K562 treated with DMSO at 1 percent for 12 hours (cell line): ENCODE measurements around the gene POLR2F. TPM values are rescaled to one million over a fixed set of nuclear protein-coding genes. Genes with fewer than 3 reads are reported as not detected.

Experiments used
- total RNA-seq: library from RNA; unstranded; fragments of 300-600 nt; gene quantifications from 2 replicates; pipeline ENCODE4 v1.2.3, GENCODE V29; 2022; ENCODE audit not compliant: insufficient read depth

Gene POLR2F
- 63.4 and 98.9 TPM in 2 replicates for total RNA-seq

DNA sequence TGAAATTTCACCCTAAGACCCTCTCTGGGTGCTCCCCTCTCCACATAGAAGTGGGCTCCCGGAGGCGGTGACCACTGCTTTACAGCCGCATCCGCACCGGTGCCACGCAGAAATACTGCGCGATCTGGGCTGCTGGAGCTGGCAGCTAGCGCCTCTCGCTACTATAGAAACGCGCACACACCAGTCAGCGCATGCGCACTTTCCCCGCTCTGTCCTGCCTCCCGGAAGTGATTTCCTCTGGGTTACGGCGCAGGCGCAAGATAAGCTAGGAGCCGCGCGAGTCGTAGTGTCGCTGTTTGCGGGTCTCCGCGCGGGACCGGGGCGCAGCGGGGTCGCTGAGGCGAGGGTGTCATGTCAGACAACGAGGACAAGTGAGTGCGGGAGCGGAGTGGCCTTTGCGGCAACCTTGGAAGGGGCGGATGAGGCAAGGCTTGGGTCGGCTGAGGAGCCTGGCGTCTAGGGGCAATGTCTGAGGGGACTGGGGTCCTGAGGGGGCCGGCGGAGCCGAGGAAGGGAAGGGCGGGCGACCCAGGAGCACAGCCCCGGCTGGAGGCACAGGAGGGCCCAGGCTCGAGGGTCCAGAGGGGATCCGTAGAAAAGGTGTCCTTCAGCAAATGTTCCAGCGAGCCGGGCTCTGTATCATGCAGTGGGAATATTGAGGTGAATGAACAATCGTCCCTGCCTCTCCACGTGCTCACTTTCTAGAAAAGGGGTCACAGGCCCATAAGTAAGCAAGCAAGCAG is at the start of gene POLR2F, which contains the start of gene C22orf23:
POLR2F (plus strand) TSS at position 263 of the 743 bp plus-strand sequence; CDS start at position 352, 89 bp downstream.
C22orf23 (minus strand) TSS at position 165 of the 743 bp plus-strand sequence. CDS start 452 bp downstream, outside the sequence.

DNA sequence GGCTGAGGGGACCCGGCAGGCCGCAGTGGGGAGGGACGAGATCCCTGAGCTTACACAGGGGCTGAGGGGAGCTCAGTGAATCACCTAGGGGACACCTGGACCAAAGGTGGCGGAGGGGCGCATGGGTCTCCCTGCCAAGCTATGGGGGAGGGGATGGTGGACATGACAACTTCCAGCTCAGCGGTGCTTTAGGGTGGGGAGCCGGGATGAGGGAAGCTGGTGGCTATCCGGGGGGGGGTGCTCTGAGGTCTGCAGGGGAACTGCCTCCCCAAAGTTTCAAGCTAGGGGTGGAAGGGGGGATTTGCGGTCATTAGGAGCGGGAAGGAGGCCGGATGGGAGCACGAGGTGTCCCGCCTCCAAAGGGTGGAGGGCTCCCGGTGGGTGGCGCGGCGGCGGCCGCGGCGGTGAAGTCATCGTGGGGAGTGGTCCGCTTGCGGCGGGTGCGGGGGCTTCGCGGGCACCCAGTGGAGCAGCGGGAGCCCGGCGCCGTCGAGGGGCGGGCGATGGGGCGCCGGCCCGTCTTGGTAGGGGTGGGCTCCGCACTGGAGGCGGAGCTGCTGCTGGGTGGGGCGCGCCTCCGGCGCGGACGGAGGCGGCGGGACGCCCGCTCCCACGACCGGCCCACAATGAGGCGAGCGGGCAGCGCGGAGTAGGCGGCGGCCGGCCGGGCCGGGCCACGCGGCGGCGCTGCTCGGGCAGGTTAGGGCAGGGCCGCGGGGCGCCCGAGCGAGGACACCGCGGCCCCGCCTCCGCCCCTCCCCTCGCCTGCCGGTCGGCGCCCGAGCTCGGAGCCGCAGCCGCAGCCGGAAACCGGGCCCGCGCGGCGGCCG is 47.8 kb upstream of the POLR2F start, which contains the start of gene MICALL1:
MICALL1 (plus strand) TSS at position 764 of the 830 bp plus-strand sequence. CDS start 126 bp downstream, outside the sequence.

DNA sequence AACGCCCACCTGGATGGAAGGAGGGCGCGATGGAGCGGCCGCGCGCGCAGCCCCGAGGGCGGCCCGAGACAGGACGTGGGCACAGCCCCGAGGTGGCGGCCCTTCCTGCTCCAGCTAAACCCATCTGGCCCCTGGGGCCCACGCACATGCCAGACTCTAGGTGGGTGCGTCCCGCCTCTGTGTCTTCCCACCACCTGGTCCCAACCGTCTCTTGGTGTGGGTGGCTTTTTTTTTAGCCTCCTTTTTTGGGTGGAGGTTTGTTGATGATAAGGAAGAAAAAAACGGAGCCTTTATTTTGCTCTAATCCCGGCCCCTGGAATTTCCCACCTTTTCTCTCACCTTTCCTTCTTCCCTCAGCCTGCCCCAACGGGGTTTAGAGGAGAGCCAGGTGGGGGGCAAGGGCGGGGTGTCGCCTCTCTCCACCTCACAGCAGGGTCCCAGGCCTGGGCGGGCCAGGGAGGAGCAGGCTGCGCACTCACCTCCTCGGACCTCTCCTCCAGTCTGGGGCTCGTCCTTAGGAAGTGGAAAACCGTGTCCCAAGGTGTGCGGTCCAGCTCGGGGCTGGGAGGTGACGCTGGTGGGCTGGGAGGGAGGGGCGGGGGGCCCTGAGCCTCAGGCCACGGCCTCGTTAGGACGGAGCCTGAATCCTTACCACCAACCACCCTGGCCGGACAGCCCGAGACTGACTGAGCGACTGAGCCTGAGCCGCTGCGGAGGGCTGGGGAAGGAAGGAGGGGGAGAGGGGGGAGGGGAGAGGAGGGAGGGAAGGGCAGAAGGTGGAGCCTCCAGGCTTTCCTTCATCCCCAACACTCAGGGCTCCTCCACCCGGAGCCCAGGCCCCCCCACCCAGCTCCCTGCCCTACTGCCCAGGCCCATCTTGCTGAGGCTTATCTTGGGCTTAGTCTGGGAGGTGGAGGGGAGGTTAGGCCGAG is 30.6 kb downstream of the POLR2F start, which contains the start of gene SOX10:
SOX10 (minus strand) TSS at position 696 of the 932 bp plus-strand sequence. CDS start 771 bp downstream, outside the sequence.

Other genes with a start within 250 kb of the POLR2F start
- 74.6 and 76.7 TPM in 2 replicates for gene GCAT, start 145.8 kb upstream of the POLR2F start, total RNA-seq
- 2.0 TPM in 1 of 2 replicates, not detected in the other for gene GALR3, start 130.3 kb upstream of the POLR2F start, total RNA-seq
- 39.9 and 55.0 TPM in 2 replicates for gene ANKRD54, start 109.4 kb upstream of the POLR2F start, total RNA-seq
- gene EIF3L, start 104.3 kb upstream of the POLR2F start, total RNA-seq, result 483 and 743 TPM in 2 replicates
- gene MICALL1, start 47.4 kb upstream of the POLR2F start, total RNA-seq, result 16.2 and 26.9 TPM in 2 replicates
- not detected in 2 replicates for gene C22orf23, start 98 bp upstream of the POLR2F start, total RNA-seq
- not detected in 2 replicates for gene SOX10, start 30.9 kb downstream of the POLR2F start, total RNA-seq
- gene PICK1, start 103.7 kb downstream of the POLR2F start, total RNA-seq, result 9.9 and 14.3 TPM in 2 replicates
- not detected in 2 replicates for gene SLC16A8, start 130.5 kb downstream of the POLR2F start, total RNA-seq
- not detected in 2 replicates for gene BAIAP2L2, start 157.0 kb downstream of the POLR2F start, total RNA-seq
- gene PLA2G6, start 228.1 kb downstream of the POLR2F start, total RNA-seq, result 1.5 and 17.6 TPM in 2 replicates
- gene MAFF, start 248.3 kb downstream of the POLR2F start, total RNA-seq, result 8.2 and 10.7 TPM in 2 replicates